Activated CD8-positive, alpha-beta memory T cell treated with anti-CD3 and anti-CD28 coated beads, Interleukin-2, amount 10 ng/mL, durations not matched to agents 7 days and 5 days (primary cell): ENCODE data around the gene VIM. TPM values are rescaled to one million over a fixed set of nuclear protein-coding genes. Genes with fewer than 3 reads are reported as not detected.
"Not testable (repeated sequence)": the region's sequence is repeated elsewhere in the genome, so short reads cannot be mapped to it uniquely, and the experiment has no call there.

Source experiments
- ATAC-seq: fragments of 150-1000 bp; cut with Tn5 transposase; one replicate; pipeline ENCODE4 v1.10.0; 2021; ENCODE audit warnings: moderate library complexity
- CTCF ChIA-PET: fragments of 350-600 bp; sonication (Branson Sonifier 250); formaldehyde crosslinking; loops from one replicate; lab custom pipeline; 2021; ENCODE audit warnings: antibody characterized with exemption; lab: Charles Lee
- DNase-seq: peaks from one replicate; pipeline ENCODE4 v3.0.0-alpha.2; 2020
- H3K27ac Mint-ChIP-seq: one replicate; pipeline ENCODE4 v1.8.0; 2021; ENCODE audit warnings: mild to moderate bottlenecking, mixed read lengths
- H3K27me3 Mint-ChIP-seq: one replicate; pipeline ENCODE4 v1.8.0; 2021; ENCODE audit warnings: mixed read lengths
- H3K36me3 Mint-ChIP-seq: one replicate; pipeline ENCODE4 v1.8.0; 2021; ENCODE audit warnings: mild to moderate bottlenecking, mixed read lengths
- H3K4me1 Mint-ChIP-seq: one replicate; pipeline ENCODE4 v1.8.0; 2021; ENCODE audit warnings: mixed read lengths
- H3K4me3 Mint-ChIP-seq: one replicate; pipeline ENCODE4 v1.8.0; 2021; ENCODE audit warnings: mild to moderate bottlenecking, moderate library complexity, mixed read lengths
- H3K9me3 Mint-ChIP-seq: one replicate; pipeline ENCODE4 v1.8.0; 2022; ENCODE audit warnings: low read depth, mixed read lengths
- total RNA-seq, 2 experiments: library from RNA; stranded (reverse); gene quantifications; one replicate each; pipeline ENCODE4 v1.2.3, GENCODE V29; 2021

The VIM gene
- total RNA-seq, 2 experiments from 2014 or later = 1,771 to 2,143 TPM

GRCh38 chr10:17255512-17255911, 27.5 kb downstream of the VIM start:
- ATAC-seq (no peak), DNase-seq (no peak)
- CTCF ChIA-PET = interaction anchor here (0.8 to 2.3 kb wide), 3 partner anchors 10 to 413 kb away, joined by 3 to 12 read pairs (median 5); no protein-coding TSS in a partner anchor
- H3K27me3 Mint-ChIP-seq = peaks cover 3% of the 10 kb centered on the region
- no peaks in the 10 kb centered on the region for H3K36me3 Mint-ChIP-seq
- no peak overlapping the region for H3K27ac Mint-ChIP-seq
- peaks cover 14% of the 10 kb centered on the region for H3K4me1 Mint-ChIP-seq
- H3K9me3 Mint-ChIP-seq = peaks cover 2% of the 10 kb centered on the region
- H3K4me3 Mint-ChIP-seq = no peak overlapping the region

GRCh38 chr10:17256051-17256450, 28.0 kb downstream of the VIM start:
- no peaks in the 10 kb centered on the region for H3K36me3 Mint-ChIP-seq
- H3K27ac Mint-ChIP-seq = no peak overlapping the region
- CTCF ChIA-PET = interaction anchor here (1.0 to 1.6 kb wide), 6 partner anchors 25 to 429 kb away, joined by 3 to 9 read pairs (median 5); no protein-coding TSS in a partner anchor
- no peak overlapping the region for H3K4me3 Mint-ChIP-seq
- ATAC-seq (no peak), DNase-seq (no peak)
- H3K9me3 Mint-ChIP-seq = peaks cover 2% of the 10 kb centered on the region
- H3K4me1 Mint-ChIP-seq = peaks cover 14% of the 10 kb centered on the region
- peaks cover 3% of the 10 kb centered on the region for H3K27me3 Mint-ChIP-seq

GRCh38 chr10:17256627-17257026, 28.6 kb downstream of the VIM start:
- Mint-ChIP-seq H3K4me1 (peaks cover 14% of the 10 kb centered on the region), H3K9me3 (peaks cover 3% of the 10 kb centered on the region), H3K36me3 (no peaks in the 10 kb centered on the region), H3K27me3 (peaks cover 3% of the 10 kb centered on the region), H3K27ac (no peak overlapping the region), H3K4me3 (no peak overlapping the region)
- DNase-seq (no peak), ATAC-seq (no peak)
- CTCF ChIA-PET = interaction anchor here (0.8 to 1.6 kb wide), 11 partner anchors 26 to 429 kb away, joined by 3 to 9 read pairs (median 4); no protein-coding TSS in a partner anchor

- peaks cover 14% of the 10 kb centered on the region for H3K4me1 Mint-ChIP-seq
Observed at GRCh38 chr10:17257466-17258321, 29.7 kb downstream of the VIM start.

DNA sequence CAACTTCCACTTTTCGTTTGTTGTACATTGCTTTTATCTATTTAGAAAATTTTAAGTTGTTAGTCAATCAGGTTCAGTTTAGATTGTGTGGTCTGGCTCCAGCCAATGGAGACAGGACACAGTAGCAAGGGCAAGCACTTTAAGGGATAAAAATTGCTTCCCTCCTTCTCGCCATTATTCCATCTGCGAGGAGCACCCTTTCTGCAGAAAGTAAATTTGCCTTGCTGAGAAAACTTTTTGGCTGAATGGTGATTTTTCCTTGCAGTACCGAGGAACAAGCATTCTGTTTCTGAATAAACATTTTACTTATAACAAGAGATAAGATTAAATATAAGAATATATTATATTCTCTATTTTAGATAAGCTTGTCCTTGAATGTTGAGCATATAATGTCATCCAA, 34.5 kb downstream of the VIM start:
- Mint-ChIP-seq H3K27me3 (peaks cover 8% of the 10 kb centered on the region), H3K36me3 (peaks cover 5% of the 10 kb centered on the region), H3K4me3 (no peak overlapping the region), H3K4me1 (peaks cover 2% of the 10 kb centered on the region), H3K27ac (no peak overlapping the region), H3K9me3 (peaks cover 16% of the 10 kb centered on the region)
- no peak for DNase-seq
- CTCF ChIA-PET = no interaction called here
- ATAC-seq = no peak

More at GRCh38 chr10:17257466-17258321, 29.7 kb downstream of the VIM start:
- H3K36me3 Mint-ChIP-seq = peaks cover 4% of the 10 kb centered on the region
- peaks cover 3% of the 10 kb centered on the region for H3K27me3 Mint-ChIP-seq
- H3K9me3 Mint-ChIP-seq = peaks cover 9% of the 10 kb centered on the region
- ATAC-seq (peak; percentile 88), DNase-seq (peak; percentile 66)
- peak overlapping the region; percentile 12 for H3K4me3 Mint-ChIP-seq
- CTCF ChIA-PET = interaction anchor here (0.8 to 1.7 kb wide), 12 partner anchors 10 to 429 kb away, joined by 3 to 6 read pairs (median 4); no protein-coding TSS in a partner anchor
- H3K27ac Mint-ChIP-seq = no peak overlapping the region

GRCh38 chr10:17263580-17263979, 35.5 kb downstream of the VIM start:
- DNase-seq (no peak), ATAC-seq (no peak)
- H3K4me3 Mint-ChIP-seq = no peak overlapping the region
- no peaks in the 10 kb centered on the region for H3K4me1 Mint-ChIP-seq
- no peak overlapping the region for H3K27ac Mint-ChIP-seq
- peaks cover 17% of the 10 kb centered on the region for H3K27me3 Mint-ChIP-seq
- CTCF ChIA-PET = no interaction called here
- peaks cover 5% of the 10 kb centered on the region for H3K36me3 Mint-ChIP-seq
- H3K9me3 Mint-ChIP-seq = peaks cover 16% of the 10 kb centered on the region

- Mint-ChIP-seq H3K27me3 (peaks cover 21% of the 10 kb centered on the region), H3K36me3 (peaks cover 5% of the 10 kb centered on the region), H3K27ac (no peak overlapping the region), H3K4me1 (no peaks in the 10 kb centered on the region), H3K4me3 (no peak overlapping the region), H3K9me3 (peaks cover 16% of the 10 kb centered on the region)
- no peak for ATAC-seq
- no peak for DNase-seq
- CTCF ChIA-PET = interaction anchor here (0.7 kb wide), 1 partner anchor 10 kb away, joined by 3 read pairs; no protein-coding TSS in a partner anchor
Observed at GRCh38 chr10:17265468-17265867, 37.4 kb downstream of the VIM start.

DNA sequence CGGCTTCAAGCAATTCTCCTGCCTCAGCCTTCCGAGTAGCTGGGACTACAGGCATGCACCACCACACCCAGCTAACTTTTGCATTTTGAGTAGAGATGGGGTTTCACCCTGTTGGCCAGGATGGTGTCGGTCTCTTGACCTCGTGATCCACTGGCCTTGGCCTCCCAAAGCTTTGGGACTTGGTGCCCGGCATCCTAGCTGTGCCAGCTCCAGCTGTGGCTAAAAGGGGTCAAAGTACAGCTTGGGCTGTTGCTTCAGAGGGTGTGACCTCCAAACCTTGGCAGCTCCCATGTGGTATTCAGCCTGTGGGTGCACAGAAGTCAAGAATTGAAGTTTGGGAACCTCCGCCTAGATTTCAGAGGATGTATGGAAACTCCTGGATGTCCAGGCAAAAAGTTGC, 38.5 kb downstream of the VIM start:
- H3K4me1 Mint-ChIP-seq, H3K27ac Mint-ChIP-seq, H3K4me3 Mint-ChIP-seq, ATAC-seq, CTCF ChIA-PET, DNase-seq, H3K36me3 Mint-ChIP-seq: not testable (repeated sequence)
- peaks cover 25% of the 10 kb centered on the region for H3K27me3 Mint-ChIP-seq
- peaks cover 16% of the 10 kb centered on the region for H3K9me3 Mint-ChIP-seq

- Mint-ChIP-seq H3K4me1 (no peaks in the 10 kb centered on the region), H3K4me3 (no peak overlapping the region), H3K9me3 (no peaks in the 10 kb centered on the region), H3K27ac (no peak overlapping the region), H3K27me3 (peaks cover 26% of the 10 kb centered on the region), H3K36me3 (no peaks in the 10 kb centered on the region)
- CTCF ChIA-PET = no interaction called here
- DNase-seq (no peak), ATAC-seq (no peak)
Observed at GRCh38 chr10:17272648-17273047, 44.6 kb downstream of the VIM start.

DNA sequence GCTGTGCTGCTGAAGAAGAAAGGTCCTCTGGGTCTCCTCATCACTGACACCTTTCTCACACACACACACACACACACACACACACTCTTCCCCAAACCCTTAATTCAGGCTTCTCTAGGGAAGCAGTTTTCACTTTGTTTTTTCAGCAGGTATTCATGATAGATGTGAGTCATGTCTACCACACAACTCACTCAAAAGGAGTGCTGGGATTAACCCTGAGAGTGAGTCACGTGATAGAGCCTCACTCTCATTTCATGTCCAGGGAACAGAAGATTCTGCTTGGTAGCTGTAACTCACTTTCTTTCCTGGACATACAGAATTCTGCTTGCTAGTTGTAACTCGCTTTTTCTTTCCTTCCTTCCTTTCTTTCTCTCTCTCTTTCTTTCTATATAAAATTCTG, 45.4 kb downstream of the VIM start:
- no peak for DNase-seq
- CTCF ChIA-PET = interaction anchor here (0.9 kb wide), 1 partner anchor 417 kb away, joined by 3 read pairs; no protein-coding TSS in a partner anchor
- H3K27ac Mint-ChIP-seq = no peak overlapping the region
- H3K36me3 Mint-ChIP-seq = no peaks in the 10 kb centered on the region
- H3K9me3 Mint-ChIP-seq = no peaks in the 10 kb centered on the region
- no peak for ATAC-seq
- H3K4me1 Mint-ChIP-seq = no peaks in the 10 kb centered on the region
- no peak overlapping the region for H3K4me3 Mint-ChIP-seq
- peaks cover 19% of the 10 kb centered on the region for H3K27me3 Mint-ChIP-seq

DNA sequence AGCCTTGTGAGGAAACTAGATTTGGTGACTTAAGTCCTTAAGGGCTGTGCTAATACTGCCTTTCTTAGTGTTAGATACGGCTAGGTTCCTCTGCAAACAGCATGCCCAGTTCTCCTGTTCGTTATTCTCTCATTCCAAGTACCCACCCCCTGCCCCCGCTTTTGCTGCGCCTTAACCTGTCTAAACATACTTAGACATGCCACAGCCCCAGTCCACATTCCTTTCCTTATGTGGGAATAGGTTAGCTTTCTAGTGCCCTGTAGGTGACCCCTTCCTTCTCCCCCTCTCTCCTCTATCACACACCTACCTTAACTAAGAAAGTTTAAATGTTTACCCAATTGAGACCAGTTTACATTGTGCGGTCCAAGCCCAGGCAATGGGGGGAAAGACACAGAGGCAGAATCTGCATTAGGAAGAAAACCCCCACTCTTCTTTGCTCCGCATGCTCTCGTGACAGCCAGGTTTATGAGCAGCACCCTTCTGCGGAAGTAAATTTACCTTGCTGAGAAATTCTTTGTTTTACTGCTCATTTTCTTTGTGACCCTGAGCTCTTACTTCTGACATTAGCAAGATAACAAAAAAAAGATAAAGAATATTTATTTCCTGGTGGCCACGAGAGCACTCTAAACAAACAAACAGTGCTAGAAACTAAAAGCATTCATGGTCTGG, 48.8 kb downstream of the VIM start:
- no peaks in the 10 kb centered on the region for H3K36me3 Mint-ChIP-seq
- no peak overlapping the region for H3K4me3 Mint-ChIP-seq
- H3K27me3 Mint-ChIP-seq = peaks cover 7% of the 10 kb centered on the region
- CTCF ChIA-PET = no interaction called here
- ATAC-seq (no peak), DNase-seq (no peak)
- H3K9me3 Mint-ChIP-seq = peaks cover 6% of the 10 kb centered on the region
- no peak overlapping the region for H3K27ac Mint-ChIP-seq
- no peaks in the 10 kb centered on the region for H3K4me1 Mint-ChIP-seq

- ATAC-seq (no peak), DNase-seq (no peak)
- CTCF ChIA-PET = no interaction called here
- Mint-ChIP-seq H3K36me3 (no peaks in the 10 kb centered on the region), H3K27ac (no peak overlapping the region), H3K9me3 (peaks cover 8% of the 10 kb centered on the region), H3K4me1 (no peaks in the 10 kb centered on the region), H3K27me3 (peaks cover 9% of the 10 kb centered on the region), H3K4me3 (no peak overlapping the region)
Observed at GRCh38 chr10:17278607-17279240, 50.7 kb downstream of the VIM start.

GRCh38 chr10:17282311-17282710, 54.3 kb downstream of the VIM start:
- ATAC-seq (no peak), DNase-seq (no peak)
- CTCF ChIA-PET = no interaction called here
- no peak overlapping the region for H3K27ac Mint-ChIP-seq
- H3K4me3 Mint-ChIP-seq = no peak overlapping the region
- no peaks in the 10 kb centered on the region for H3K4me1 Mint-ChIP-seq
- peaks cover 5% of the 10 kb centered on the region for H3K27me3 Mint-ChIP-seq
- H3K9me3 Mint-ChIP-seq = peaks cover 8% of the 10 kb centered on the region
- no peaks in the 10 kb centered on the region for H3K36me3 Mint-ChIP-seq
